HepG2 (cell line): ENCODE measurements around the gene ANKRD11. TPM values are rescaled to one million over a fixed set of nuclear protein-coding genes. Genes with fewer than 3 reads are reported as not detected.

Source experiments
- E2F5 ChIP-seq: sonication (generic); formaldehyde crosslinking; conservative IDR thresholded peaks from 2 replicates; pipeline ENCODE4 v1.4.0; 2020; ENCODE audit warnings: missing genetic modification reagents
- GLI4 ChIP-seq: sonication (generic); formaldehyde crosslinking; IDR thresholded peaks from 2 replicates; pipeline ENCODE4 v1.5.1; 2020; ENCODE audit warnings: missing genetic modification reagents, mild to moderate bottlenecking, moderate library complexity, borderline replicate concordance
- KAT2B ChIP-seq: fragments of 150-350 bp; IDR thresholded peaks from 2 replicates; pipeline ENCODE4 v1.6.1; 2014; ENCODE audit warnings: low read depth, low read length, borderline replicate concordance
- MAFF ChIP-seq: IDR thresholded peaks from 2 replicates; pipeline ENCODE4 v1.6.1; 2011; ENCODE audit warnings: low read depth, low read length, improper control_type of control experiment
- SYNCRIP ChIP-seq: fragments of 200-400 bp; formaldehyde crosslinking; IDR thresholded peaks from 2 replicates; pipeline ENCODE4 v1.6.1; 2018; ENCODE audit warnings: mild to moderate bottlenecking, low read depth, low read length; ENCODE audit not compliant: insufficient read depth
- ZNF512B ChIP-seq: sonication (generic); formaldehyde crosslinking; IDR thresholded peaks from 2 replicates; pipeline ENCODE4 v1.5.1; 2020; ENCODE audit warnings: missing genetic modification reagents, mild to moderate bottlenecking, borderline replicate concordance
- ZNF556 ChIP-seq: sonication (generic); formaldehyde crosslinking; IDR thresholded peaks from 2 replicates; pipeline ENCODE4 v1.4.0; 2020; ENCODE audit warnings: mild to moderate bottlenecking, missing genetic modification reagents, borderline replicate concordance
- ZNF670 ChIP-seq: sonication (generic); formaldehyde crosslinking; IDR thresholded peaks from 2 replicates; pipeline ENCODE4 v1.8.0; 2022; ENCODE audit warnings: mild to moderate bottlenecking, missing genetic modification reagents, borderline replicate concordance
- ZNF768 ChIP-seq: sonication (generic); formaldehyde crosslinking; IDR thresholded peaks from 2 replicates; pipeline ENCODE4 v1.4.0; 2020; ENCODE audit warnings: missing genetic modification reagents
- ZNF776 ChIP-seq: sonication (generic); formaldehyde crosslinking; IDR thresholded peaks from 2 replicates; pipeline ENCODE4 v1.4.0; 2020; ENCODE audit warnings: mild to moderate bottlenecking, missing genetic modification reagents
- polyA plus RNA-seq, 8 experiments: library from polyadenylated mRNA; depleted of rRNA in 3 of 8; stranded (reverse) in 7 of 8; unstranded in 1 of 8; fragments of >200 nt; fragmentation: Illumina TruSeq in 4 of 8; extraction: Trizol in 4 of 8; gene quantifications; 2 replicates each; pipeline versions ENCODE4 v1.2.1 to v1.2.3, GENCODE V29; 2011 to 2016; ENCODE audit warnings: low read depth in 4 of 8, missing spikeins in 1 of 8, mixed read lengths in 1 of 8; ENCODE audit not compliant: insufficient read depth in 1 of 8
- total RNA-seq, 5 experiments: library from RNA; depleted of rRNA; stranded (reverse); fragments of >200 nt; fragmentation: Illumina TruSeq; extraction: Trizol; gene quantifications; 2 replicates each; pipeline ENCODE4 v1.2.3, GENCODE V29; 2016; ENCODE audit warnings: low read depth in 1 of 5
- TF ChIP-seq, protein P1 (sequence below): sonication (generic); formaldehyde crosslinking; IDR thresholded peaks from 2 replicates; pipeline ENCODE4 v1.5.1; 2020; ENCODE audit warnings: missing genetic modification reagents, mild to moderate bottlenecking, borderline replicate concordance
- TF ChIP-seq, protein P2 (sequence below): sonication (generic); formaldehyde crosslinking; conservative IDR thresholded peaks from 2 replicates; pipeline ENCODE4 v1.8.1; 2023; ENCODE audit warnings: missing genetic modification reagents

ANKRD11 gene
- total and polyA plus RNA-seq, 2 of the 13 experiments (the other 11 are each of a cell fraction or from before 2014, with no cell fraction given), result 21.4 to 38.4 TPM

- TF ChIP-seq, protein P1, sequence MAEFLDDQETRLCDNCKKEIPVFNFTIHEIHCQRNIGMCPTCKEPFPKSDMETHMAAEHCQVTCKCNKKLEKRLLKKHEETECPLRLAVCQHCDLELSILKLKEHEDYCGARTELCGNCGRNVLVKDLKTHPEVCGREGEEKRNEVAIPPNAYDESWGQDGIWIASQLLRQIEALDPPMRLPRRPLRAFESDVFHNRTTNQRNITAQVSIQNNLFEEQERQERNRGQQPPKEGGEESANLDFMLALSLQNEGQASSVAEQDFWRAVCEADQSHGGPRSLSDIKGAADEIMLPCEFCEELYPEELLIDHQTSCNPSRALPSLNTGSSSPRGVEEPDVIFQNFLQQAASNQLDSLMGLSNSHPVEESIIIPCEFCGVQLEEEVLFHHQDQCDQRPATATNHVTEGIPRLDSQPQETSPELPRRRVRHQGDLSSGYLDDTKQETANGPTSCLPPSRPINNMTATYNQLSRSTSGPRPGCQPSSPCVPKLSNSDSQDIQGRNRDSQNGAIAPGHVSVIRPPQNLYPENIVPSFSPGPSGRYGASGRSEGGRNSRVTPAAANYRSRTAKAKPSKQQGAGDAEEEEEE (CRISPR knock-in tag), result no peak
- TF ChIP-seq SYNCRIP (no peak), ZNF512B (CRISPR knock-in tag) (peak; percentile 45; the same call in 1 of the 2 replicates), ZNF556 (peak; percentile 70; the same call in 1 of the 2 replicates), MAFF (no peak), ZNF670 (CRISPR knock-in tag) (no peak; the same call in 1 of the 2 replicates), GLI4 (CRISPR knock-in tag) (peak; percentile 90; the same call in 1 of the 2 replicates), E2F5 (CRISPR knock-in tag) (peak; percentile 75), KAT2B (no peak), ZNF768 (CRISPR knock-in tag) (peak; percentile 77; the same call in 1 of the 2 replicates), ZNF776 (peak; percentile 90; the same call in 1 of the 2 replicates)
- TF ChIP-seq, protein P2, sequence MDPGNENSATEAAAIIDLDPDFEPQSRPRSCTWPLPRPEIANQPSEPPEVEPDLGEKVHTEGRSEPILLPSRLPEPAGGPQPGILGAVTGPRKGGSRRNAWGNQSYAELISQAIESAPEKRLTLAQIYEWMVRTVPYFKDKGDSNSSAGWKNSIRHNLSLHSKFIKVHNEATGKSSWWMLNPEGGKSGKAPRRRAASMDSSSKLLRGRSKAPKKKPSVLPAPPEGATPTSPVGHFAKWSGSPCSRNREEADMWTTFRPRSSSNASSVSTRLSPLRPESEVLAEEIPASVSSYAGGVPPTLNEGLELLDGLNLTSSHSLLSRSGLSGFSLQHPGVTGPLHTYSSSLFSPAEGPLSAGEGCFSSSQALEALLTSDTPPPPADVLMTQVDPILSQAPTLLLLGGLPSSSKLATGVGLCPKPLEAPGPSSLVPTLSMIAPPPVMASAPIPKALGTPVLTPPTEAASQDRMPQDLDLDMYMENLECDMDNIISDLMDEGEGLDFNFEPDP, result peak; percentile 87
Observed at GRCh38 chr16:89507834-89508590, 17.7 kb upstream of the ANKRD11 start, which contains the start of gene SPG7 (continued).
